Stimulated activated memory B cell treated with anti-CD40 and anti-IgM and Interleukin-4, amounts not matched to agents 10 μg/mL and 1 μg/mL and 100 μg/mL, for 72 hours (primary cell): ENCODE measurements around the gene PPP2R2B.

Experiments
- ATAC-seq: fragments of 150-1000 bp; cut with Tn5 transposase; 2 replicates; pipeline ENCODE4 v1.10.0; 2021
- H3K27ac Mint-ChIP-seq: one replicate; pipeline ENCODE4 v1.8.0; 2022; ENCODE audit warnings: mild to moderate bottlenecking, mixed read lengths
- H3K27me3 Mint-ChIP-seq: one replicate; pipeline ENCODE4 v1.8.0; 2022; ENCODE audit warnings: mixed read lengths
- H3K36me3 Mint-ChIP-seq: one replicate; pipeline ENCODE4 v1.8.0; 2022; ENCODE audit warnings: mixed read lengths
- H3K4me1 Mint-ChIP-seq: one replicate; pipeline ENCODE4 v1.8.0; 2022; ENCODE audit warnings: mixed read lengths
- H3K4me3 Mint-ChIP-seq: one replicate; pipeline ENCODE4 v1.8.0; 2022; ENCODE audit warnings: mild to moderate bottlenecking, moderate library complexity, mixed read lengths
- H3K9me3 Mint-ChIP-seq: one replicate; pipeline ENCODE4 v1.8.0; 2022; ENCODE audit warnings: mixed read lengths

The PPP2R2B gene

GRCh38 chr5:146820987-146821386 lies 57.6 kb downstream of the PPP2R2B start:
- Mint-ChIP-seq H3K4me3 (no peak overlapping the region), H3K36me3 (no peaks in the 10 kb centered on the region), H3K4me1 (no peaks in the 10 kb centered on the region), H3K9me3 (no peaks in the 10 kb centered on the region), H3K27ac (no peak overlapping the region), H3K27me3 (no peaks in the 10 kb centered on the region)
- peak; percentile 41 for ATAC-seq

- Mint-ChIP-seq H3K36me3 (no peaks in the 10 kb centered on the region), H3K27ac (no peak overlapping the region), H3K4me1 (no peaks in the 10 kb centered on the region), H3K27me3 (no peaks in the 10 kb centered on the region), H3K4me3 (no peak overlapping the region), H3K9me3 (no peaks in the 10 kb centered on the region)
- no peak for ATAC-seq
These were observed 59.7 kb downstream of the PPP2R2B start for GRCh38 chr5:146818822-146819221.

GRCh38 chr5:146817973-146818372 lies 60.6 kb downstream of the PPP2R2B start:
- ATAC-seq, result no peak
- Mint-ChIP-seq H3K36me3 (no peaks in the 10 kb centered on the region), H3K27ac (no peak overlapping the region), H3K27me3 (no peaks in the 10 kb centered on the region), H3K4me1 (no peaks in the 10 kb centered on the region), H3K4me3 (no peak overlapping the region), H3K9me3 (no peaks in the 10 kb centered on the region)

- no peaks in the 10 kb centered on the region for H3K9me3 Mint-ChIP-seq
- no peak for ATAC-seq
These were observed 61.7 kb downstream of the PPP2R2B start for GRCh38 chr5:146816775-146817387.

GRCh38 chr5:146815411-146815810 lies 63.1 kb downstream of the PPP2R2B start:
- H3K27me3 Mint-ChIP-seq, result no peaks in the 10 kb centered on the region
- ATAC-seq, result no peak
- H3K9me3 Mint-ChIP-seq, result no peaks in the 10 kb centered on the region
- no peaks in the 10 kb centered on the region for H3K36me3 Mint-ChIP-seq
- H3K4me1 Mint-ChIP-seq, result no peaks in the 10 kb centered on the region
- H3K4me3 Mint-ChIP-seq, result no peak overlapping the region
- H3K27ac Mint-ChIP-seq, result no peak overlapping the region

More at GRCh38 chr5:146816775-146817387, 61.7 kb downstream of the PPP2R2B start:
- Mint-ChIP-seq H3K27me3 (no peaks in the 10 kb centered on the region), H3K36me3 (no peaks in the 10 kb centered on the region), H3K4me1 (no peaks in the 10 kb centered on the region), H3K4me3 (no peak overlapping the region), H3K27ac (no peak overlapping the region)

GRCh38 chr5:146813346-146814157 lies 65.0 kb downstream of the PPP2R2B start:
- Mint-ChIP-seq H3K27ac (no peak overlapping the region), H3K4me3 (no peak overlapping the region), H3K9me3 (peaks cover 3% of the 10 kb centered on the region), H3K27me3 (no peaks in the 10 kb centered on the region), H3K4me1 (no peaks in the 10 kb centered on the region), H3K36me3 (no peaks in the 10 kb centered on the region)
- ATAC-seq, result no peak

- H3K27me3 Mint-ChIP-seq, result no peaks in the 10 kb centered on the region
- no peaks in the 10 kb centered on the region for H3K36me3 Mint-ChIP-seq
- no peaks in the 10 kb centered on the region for H3K4me1 Mint-ChIP-seq
- H3K9me3 Mint-ChIP-seq, result peaks cover 3% of the 10 kb centered on the region
- no peak overlapping the region for H3K4me3 Mint-ChIP-seq
- ATAC-seq, result no peak
- no peak overlapping the region for H3K27ac Mint-ChIP-seq
These were observed 73.5 kb downstream of the PPP2R2B start for GRCh38 chr5:146805081-146805480.

- H3K9me3 Mint-ChIP-seq, result no peaks in the 10 kb centered on the region
- H3K27me3 Mint-ChIP-seq, result no peaks in the 10 kb centered on the region
- ATAC-seq, result no peak
- H3K36me3 Mint-ChIP-seq, result no peaks in the 10 kb centered on the region
- no peak overlapping the region for H3K27ac Mint-ChIP-seq
- H3K4me3 Mint-ChIP-seq, result no peak overlapping the region
- no peaks in the 10 kb centered on the region for H3K4me1 Mint-ChIP-seq
These were observed 75.5 kb downstream of the PPP2R2B start for GRCh38 chr5:146802945-146803522.

- Mint-ChIP-seq H3K27me3 (no peaks in the 10 kb centered on the region), H3K9me3 (no peaks in the 10 kb centered on the region), H3K36me3 (no peaks in the 10 kb centered on the region), H3K27ac (no peak overlapping the region), H3K4me3 (no peak overlapping the region), H3K4me1 (no peaks in the 10 kb centered on the region)
- no peak for ATAC-seq
These were observed 78.9 kb downstream of the PPP2R2B start for GRCh38 chr5:146799671-146800070.

- Mint-ChIP-seq H3K36me3 (no peaks in the 10 kb centered on the region), H3K4me1 (no peaks in the 10 kb centered on the region), H3K9me3 (no peaks in the 10 kb centered on the region), H3K27ac (no peak overlapping the region), H3K4me3 (no peak overlapping the region), H3K27me3 (no peaks in the 10 kb centered on the region)
- no peak for ATAC-seq
These were observed 79.3 kb downstream of the PPP2R2B start for GRCh38 chr5:146799231-146799630.

- no peaks in the 10 kb centered on the region for H3K4me1 Mint-ChIP-seq
- H3K27me3 Mint-ChIP-seq, result no peaks in the 10 kb centered on the region
- no peaks in the 10 kb centered on the region for H3K36me3 Mint-ChIP-seq
- H3K9me3 Mint-ChIP-seq, result no peaks in the 10 kb centered on the region
- H3K27ac Mint-ChIP-seq, result no peak overlapping the region
- no peak overlapping the region for H3K4me3 Mint-ChIP-seq
- ATAC-seq, result no peak
These were observed 80.9 kb downstream of the PPP2R2B start for GRCh38 chr5:146797658-146798057.

- no peaks in the 10 kb centered on the region for H3K4me1 Mint-ChIP-seq
- H3K4me3 Mint-ChIP-seq, result no peak overlapping the region
- H3K27ac Mint-ChIP-seq, result no peak overlapping the region
These were observed 81.6 kb downstream of the PPP2R2B start for GRCh38 chr5:146796911-146797310.

GRCh38 chr5:146796144-146796543 lies 82.4 kb downstream of the PPP2R2B start:
- H3K36me3 Mint-ChIP-seq, result no peaks in the 10 kb centered on the region
- no peaks in the 10 kb centered on the region for H3K27me3 Mint-ChIP-seq
- ATAC-seq, result no peak
- no peak overlapping the region for H3K4me3 Mint-ChIP-seq
- H3K9me3 Mint-ChIP-seq, result no peaks in the 10 kb centered on the region
- no peaks in the 10 kb centered on the region for H3K4me1 Mint-ChIP-seq
- no peak overlapping the region for H3K27ac Mint-ChIP-seq

More at GRCh38 chr5:146796911-146797310, 81.6 kb downstream of the PPP2R2B start:
- H3K27me3 Mint-ChIP-seq, result no peaks in the 10 kb centered on the region
- no peaks in the 10 kb centered on the region for H3K9me3 Mint-ChIP-seq
- ATAC-seq, result no peak
- H3K36me3 Mint-ChIP-seq, result no peaks in the 10 kb centered on the region

- H3K9me3 Mint-ChIP-seq, result no peaks in the 10 kb centered on the region
- no peak overlapping the region for H3K4me3 Mint-ChIP-seq
- no peak for ATAC-seq
- no peaks in the 10 kb centered on the region for H3K27me3 Mint-ChIP-seq
- no peaks in the 10 kb centered on the region for H3K36me3 Mint-ChIP-seq
- no peak overlapping the region for H3K27ac Mint-ChIP-seq
- no peaks in the 10 kb centered on the region for H3K4me1 Mint-ChIP-seq
These were observed 84.1 kb downstream of the PPP2R2B start for GRCh38 chr5:146794326-146795029.

- Mint-ChIP-seq H3K36me3 (no peaks in the 10 kb centered on the region), H3K4me1 (no peaks in the 10 kb centered on the region), H3K27ac (no peak overlapping the region), H3K4me3 (no peak overlapping the region), H3K27me3 (no peaks in the 10 kb centered on the region), H3K9me3 (no peaks in the 10 kb centered on the region)
- no peak for ATAC-seq
These were observed 84.8 kb downstream of the PPP2R2B start for GRCh38 chr5:146793709-146794108.
